HG03025 (cell line): ENCODE results near the gene ADGRG1.
A peak's percentile ranks its signal among the peaks of the same experiment; 100 is the strongest.
"Not testable (repeated sequence)": the region's sequence is repeated elsewhere in the genome, so short reads cannot be mapped to it uniquely, and the experiment has no call there.

Experiments used
- ATAC-seq: cut with Tn5 transposase; IDR thresholded peaks from one replicate; pipeline ENCODE4 v1.9.1; 2021; ENCODE audit warnings: mild to moderate bottlenecking, moderate library complexity; ENCODE audit not compliant: unreplicated experiment, low FRiP score

Gene ADGRG1

GRCh38 chr16:57628008-57628781 lies at the start of gene ADGRG1:
Gene ADGRG1, plus strand, starts transcription at chr16:57628630. Its CDS starts 21,658 bp downstream, at chr16:57650288.
- no peak for ATAC-seq

- no peak for ATAC-seq
Observed at GRCh38 chr16:57579361-57579665, 49.1 kb upstream of the ADGRG1 start.

- ATAC-seq = no peak
Observed at GRCh38 chr16:57585051-57585687, 43.3 kb upstream of the ADGRG1 start.

GRCh38 chr16:57588831-57589230 lies 39.6 kb upstream of the ADGRG1 start:
- no peak for ATAC-seq

- no peak for ATAC-seq
Observed at GRCh38 chr16:57589374-57589773, 39.1 kb upstream of the ADGRG1 start.

GRCh38 chr16:57590654-57591085 lies 37.8 kb upstream of the ADGRG1 start:
- no peak for ATAC-seq

GRCh38 chr16:57591086-57591869 lies 37.2 kb upstream of the ADGRG1 start:
- ATAC-seq = peak; percentile 69

- ATAC-seq = no peak
Observed at GRCh38 chr16:57591870-57592485, 36.5 kb upstream of the ADGRG1 start.

GRCh38 chr16:57592591-57593003 lies 35.8 kb upstream of the ADGRG1 start:
- ATAC-seq = no peak

- no peak for ATAC-seq
Observed at GRCh38 chr16:57593021-57593420, 35.4 kb upstream of the ADGRG1 start.

- ATAC-seq = no peak
Observed at GRCh38 chr16:57593990-57594389, 34.4 kb upstream of the ADGRG1 start.

GRCh38 chr16:57594531-57595031 lies 33.8 kb upstream of the ADGRG1 start:
- no peak for ATAC-seq

GRCh38 chr16:57596234-57596633 lies 32.2 kb upstream of the ADGRG1 start:
- not testable (repeated sequence) for ATAC-seq

- ATAC-seq = no peak
Observed at GRCh38 chr16:57598437-57598836, 30.0 kb upstream of the ADGRG1 start.

- no peak for ATAC-seq
Observed at GRCh38 chr16:57600048-57600835, 28.2 kb upstream of the ADGRG1 start.

- ATAC-seq = no peak
Observed at GRCh38 chr16:57600952-57601580, 27.4 kb upstream of the ADGRG1 start.

- ATAC-seq = peak; percentile 59
Observed at GRCh38 chr16:57601801-57602478, 26.5 kb upstream of the ADGRG1 start.

GRCh38 chr16:57603115-57604024 lies 25.1 kb upstream of the ADGRG1 start:
- no peak for ATAC-seq
